ENCODE results near the gene NOM1.
"Not testable (repeated sequence)": the region's sequence is repeated elsewhere in the genome, so short reads cannot be mapped to it uniquely, and the experiment has no call there.

The NOM1 gene

GRCh38 chr7:156943091-156944041, 6.1 kb upstream of the NOM1 start:
- no peak for DNase-seq (ENCODE audit: extremely low read depth, low read depth)
- no peak overlapping the region for H3K4me3 ChIP-seq (replicated peaks; ENCODE audit: low read depth, low read length)
- TF ChIP-seq CTCF (IDR thresholded peaks at IDR 0.05; ENCODE audit: low read depth, low read length, missing control alignments) = no peak

- no peak for TF ChIP-seq CTCF (IDR thresholded peaks at IDR 0.05; ENCODE audit: low read depth, low read length, missing control alignments)
Measured at GRCh38 chr7:156944876-156945275, 4.6 kb upstream of the NOM1 start.

GRCh38 chr7:156947120-156947843, 2.2 kb upstream of the NOM1 start:
- no peak for TF ChIP-seq CTCF (IDR thresholded peaks at IDR 0.05; ENCODE audit: low read depth, low read length, missing control alignments)
- DNase-seq (ENCODE audit: extremely low read depth, low read depth) = no peak
- H3K4me3 ChIP-seq (replicated peaks; ENCODE audit: low read depth, low read length) = no peak overlapping the region

More at GRCh38 chr7:156944876-156945275, 4.6 kb upstream of the NOM1 start:
- no peak overlapping the region for H3K4me3 ChIP-seq (replicated peaks; ENCODE audit: low read depth, low read length)
- DNase-seq (ENCODE audit: extremely low read depth, low read depth) = no peak

DNA sequence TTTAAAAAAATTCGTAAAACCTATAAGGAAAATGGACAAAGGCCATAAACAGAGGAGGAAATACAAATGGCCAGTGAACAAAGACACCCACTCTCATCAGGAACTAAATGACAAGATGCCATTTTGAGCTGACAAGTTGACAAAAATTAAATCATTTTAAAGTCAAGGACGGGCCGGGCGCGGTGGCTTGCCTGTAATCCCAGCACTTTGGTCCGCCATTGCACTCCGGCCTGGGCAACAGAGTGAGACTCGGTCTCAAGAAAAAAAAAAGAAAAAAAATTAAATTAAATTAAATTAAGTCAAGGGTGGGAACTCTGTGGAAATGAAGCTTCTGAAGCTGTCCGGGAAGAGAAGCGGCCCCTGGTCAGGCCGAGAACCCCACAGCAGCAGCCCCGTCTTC, 1.2 kb upstream of the NOM1 start:
- DNase-seq (ENCODE audit: extremely low read depth, low read depth) = no peak
- peak overlapping the region; percentile 90 for H3K4me3 ChIP-seq (replicated peaks; ENCODE audit: low read depth, low read length)
- no peak for TF ChIP-seq CTCF (IDR thresholded peaks at IDR 0.05; ENCODE audit: low read depth, low read length, missing control alignments)

GRCh38 chr7:156950381-156950858, 908 bp downstream of the NOM1 start:
- no peak for DNase-seq (ENCODE audit: extremely low read depth, low read depth)
- H3K4me3 ChIP-seq (replicated peaks; ENCODE audit: low read depth, low read length) = peak overlapping the region; percentile 90
- no peak for TF ChIP-seq CTCF (IDR thresholded peaks at IDR 0.05; ENCODE audit: low read depth, low read length, missing control alignments)

DNA sequence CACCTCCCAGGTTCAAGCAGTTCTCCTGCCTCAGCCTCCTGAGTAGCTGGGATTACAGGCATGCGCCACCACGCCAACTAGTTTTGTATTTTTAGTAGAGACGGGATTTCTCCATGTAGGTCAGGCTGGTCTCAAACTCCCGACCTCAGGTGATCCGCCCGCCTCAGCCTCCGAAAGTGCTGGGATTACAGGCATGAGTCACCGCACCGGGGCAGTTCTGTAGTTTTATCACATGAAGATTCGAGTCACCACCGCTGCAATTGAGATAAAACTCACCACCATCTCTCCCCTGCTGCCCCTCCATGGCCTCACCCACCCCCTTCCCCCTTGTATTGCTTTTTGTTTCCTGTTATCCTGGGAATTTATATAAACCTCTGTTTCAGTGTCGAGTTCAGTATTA, 3.7 kb downstream of the NOM1 start:
- H3K4me3 ChIP-seq (replicated peaks; ENCODE audit: low read depth, low read length); DNase-seq (ENCODE audit: extremely low read depth, low read depth): not testable (repeated sequence)

GRCh38 chr7:156954941-156955340, 5.4 kb downstream of the NOM1 start:
- DNase-seq (ENCODE audit: extremely low read depth, low read depth) = no peak
- no peak overlapping the region for H3K4me3 ChIP-seq (replicated peaks; ENCODE audit: low read depth, low read length)
- no peak for TF ChIP-seq CTCF (IDR thresholded peaks at IDR 0.05; ENCODE audit: low read depth, low read length, missing control alignments)
